IMR-90 (cell line): ENCODE data around the gene VAC14. TPM values are rescaled to one million over a fixed set of nuclear protein-coding genes. Genes with fewer than 3 reads are reported as not detected.

Source experiments
- ATAC-seq: fragments of 200-7000 bp; cut with Tn5 transposase; 2 replicates; pipeline ENCODE4 v1.9.1; 2020; ENCODE audit warnings: low read depth, mild to moderate bottlenecking, moderate library complexity
- BruUV-seq: library from RNA; stranded (reverse); fragments of 400-500 nt; replicated peaks from 2 replicates; lab custom pipeline; 2021; lab: Mats Ljungman, UMichigan
- CTCF ChIA-PET: fragments of 300-600 bp; formaldehyde crosslinking; extraction: SDS; loops from one replicate; lab custom pipeline; 2021; ENCODE audit warnings: antibody characterized with exemption; lab: Yijun Ruan, JAX
- POLR2A ChIA-PET: fragments of 300-600 bp; sonication (Branson Sonifier 250); formaldehyde crosslinking; loops from one replicate; lab custom pipeline; 2022; ENCODE audit warnings: antibody characterized with exemption; ENCODE audit not compliant: unreplicated experiment; lab: Charles Lee
- DNase-seq: peaks from one replicate; pipeline ENCODE4 v3.0.0; 2013
- H2AFZ ChIP-seq: replicated peaks from 2 replicates; pipeline ENCODE3; 2013; ENCODE audit warnings: low read length, mild to moderate bottlenecking; ENCODE audit not compliant: poor library complexity
- H2AK5ac ChIP-seq: 2 replicates; pipeline ENCODE4 v1.6.1; 2013; ENCODE audit warnings: low read depth, low read length, inconsistent platforms
- H2AK9ac ChIP-seq: replicated peaks from 2 replicates; pipeline ENCODE3; 2013; ENCODE audit warnings: mild to moderate bottlenecking, low read depth, low read length, moderate library complexity; ENCODE audit not compliant: poor library complexity
- H2BK120ac ChIP-seq: 2 replicates; pipeline ENCODE4 v1.6.1; 2013; ENCODE audit warnings: low read depth, low read length, inconsistent platforms
- H2BK15ac ChIP-seq: 3 replicates; pipeline ENCODE4 v1.6.1; 2013; ENCODE audit warnings: low read depth, low read length, inconsistent platforms
- H2BK20ac ChIP-seq: 2 replicates; pipeline ENCODE4 v1.6.1; 2013; ENCODE audit warnings: low read depth, mild to moderate bottlenecking, inconsistent platforms, low read length, moderate library complexity
- H2BK5ac ChIP-seq: 2 replicates; pipeline ENCODE4 v1.6.1; 2013; ENCODE audit warnings: mild to moderate bottlenecking, low read depth, low read length, inconsistent platforms; ENCODE audit not compliant: poor library complexity, severe bottlenecking
- H3K14ac ChIP-seq: replicated peaks from 2 replicates; pipeline ENCODE4 v1.6.1; 2013; ENCODE audit warnings: low read depth, low read length, inconsistent platforms
- H3K18ac ChIP-seq: 2 replicates; pipeline ENCODE4 v1.6.1; 2013; ENCODE audit warnings: low read depth, low read length, control low read depth
- H3K23ac ChIP-seq: 2 replicates; pipeline ENCODE4 v1.6.1; 2013; ENCODE audit warnings: low read depth, low read length, inconsistent platforms
- H3K27ac ChIP-seq: 2 replicates; pipeline ENCODE4 v1.5.1; 2013; ENCODE audit warnings: mild to moderate bottlenecking, control low read depth, low read length; ENCODE audit not compliant: insufficient read depth
- H3K27me3 ChIP-seq: 2 replicates; pipeline ENCODE4 v1.6.1; 2013; ENCODE audit warnings: low read length; ENCODE audit not compliant: control insufficient read depth, insufficient read depth
- H3K36me3 ChIP-seq: 2 replicates; pipeline ENCODE4 v1.6.1; 2013; ENCODE audit warnings: low read length, mixed read lengths; ENCODE audit not compliant: control insufficient read depth, insufficient read depth
- H3K4ac ChIP-seq: 2 replicates; pipeline ENCODE4 v1.6.1; 2013; ENCODE audit warnings: low read depth, low read length, inconsistent platforms
- H3K4me1 ChIP-seq: 2 replicates; pipeline ENCODE4 v1.6.1; 2013; ENCODE audit warnings: low read length, mixed read lengths; ENCODE audit not compliant: control insufficient read depth, insufficient read depth
- H3K4me2 ChIP-seq: 2 replicates; pipeline ENCODE4 v1.6.1; 2013; ENCODE audit warnings: low read depth, mild to moderate bottlenecking, control low read depth, low read length, moderate library complexity
- H3K4me3 ChIP-seq: 2 replicates; pipeline ENCODE4 v1.5.1; 2013; ENCODE audit warnings: low read depth, mild to moderate bottlenecking, control low read depth, low read length, moderate library complexity; ENCODE audit not compliant: insufficient read depth
- H3K56ac ChIP-seq: 2 replicates; pipeline ENCODE4 v1.6.1; 2013; ENCODE audit warnings: low read length, inconsistent platforms; ENCODE audit not compliant: insufficient read depth; ENCODE audit errors: extremely low read depth
- H3K79me1 ChIP-seq, 2 experiments: 2 replicates each; pipeline ENCODE4 v1.6.1; 2013; ENCODE audit warnings: low read length in 2 of 2, inconsistent platforms in 1 of 2, low read depth in 1 of 2
- H3K9ac ChIP-seq: 2 replicates; pipeline ENCODE4 v1.6.1; 2013; ENCODE audit warnings: low read depth, low read length, control low read depth
- H3K9me1 ChIP-seq: 2 replicates; pipeline ENCODE4 v1.6.1; 2013; ENCODE audit warnings: low read length, inconsistent platforms; ENCODE audit not compliant: insufficient read depth
- H3K9me3 ChIP-seq: 2 replicates; pipeline ENCODE4 v1.6.1; 2013; ENCODE audit warnings: low read length; ENCODE audit not compliant: control insufficient read depth, insufficient read depth
- H4K20me1 ChIP-seq: 2 replicates; pipeline ENCODE4 v1.6.1; 2013; ENCODE audit warnings: low read length, inconsistent platforms; ENCODE audit not compliant: insufficient read depth
- H4K5ac ChIP-seq: 2 replicates; pipeline ENCODE4 v1.6.1; 2013; ENCODE audit warnings: mild to moderate bottlenecking, low read depth, low read length, control low read depth
- H4K8ac ChIP-seq, 2 experiments: 2 replicates each; pipeline ENCODE4 v1.6.1; 2013; ENCODE audit warnings: low read depth in 2 of 2, low read length in 2 of 2, control low read depth in 1 of 2, inconsistent platforms in 1 of 2
- H4K91ac ChIP-seq: 2 replicates; pipeline ENCODE4 v1.6.1; 2013; ENCODE audit warnings: low read depth, low read length, inconsistent platforms; ENCODE audit not compliant: insufficient read depth
- BHLHE40 ChIP-seq: fragments of 150-350 bp; IDR thresholded peaks from 2 replicates; pipeline ENCODE4 v1.6.1; 2016; ENCODE audit warnings: mild to moderate bottlenecking, low read depth, low read length
- CEBPB ChIP-seq: IDR thresholded peaks from 2 replicates; pipeline ENCODE4 v1.6.1; 2012; ENCODE audit warnings: low read depth, low read length, improper control_type of control experiment
- MXI1 ChIP-seq: IDR thresholded peaks from 2 replicates; pipeline ENCODE4 v1.6.1; 2012; ENCODE audit warnings: low read depth, mild to moderate bottlenecking, low read length, moderate library complexity, borderline replicate concordance
- POLR2A ChIP-seq: IDR thresholded peaks from 2 replicates; pipeline ENCODE4 v1.6.1; 2012; ENCODE audit warnings: mild to moderate bottlenecking, low read depth, low read length
- SMC3 ChIP-seq: fragments of 150-350 bp; IDR thresholded peaks from 2 replicates; pipeline ENCODE4 v1.6.1; 2016; ENCODE audit warnings: low read depth, mild to moderate bottlenecking, antibody characterized with exemption, low read length, moderate library complexity
- WGBS, 2 experiments: methylation state at CpG; one replicate each; pipeline versions ENCODE4 v1.1.5 to v1.1.7; 2013; ENCODE audit warnings: missing lambda C conversion rate in 2 of 2; ENCODE audit not compliant: insufficient read length in 1 of 2; ENCODE audit errors: extremely low coverage in 2 of 2; 5-methylcytosine and 5-hydroxymethylcytosine counted together
- dilution Hi-C: fragments of 300-500 bp; cut with HindIII; formaldehyde crosslinking; loops from one replicate; pipeline ENCODE4 v1.14.3; 2018; ENCODE audit warnings: low sequenced_read_pairs; ENCODE audit not compliant: unreplicated experiment
- in situ Hi-C: fragments of 300-500 bp; cut with MboI; formaldehyde crosslinking; loops from 3 replicates; pipeline ENCODE4 v1.14.3; 2019; ENCODE audit warnings: low sequenced_read_pairs, inconsistent platforms, mixed read lengths
- intact Hi-C: fragments of 100-400 bp; cut with micrococcal nuclease; formaldehyde crosslinking; loops from 2 replicates; pipeline ENCODE4 v1.10.0; 2022
- polyA plus RNA-seq, 3 experiments: library from polyadenylated mRNA; depleted of rRNA; stranded (reverse); fragments of >200 nt; gene quantifications; 2 replicates each; pipeline ENCODE4 v1.2.3, GENCODE V29; 2012; ENCODE audit warnings: low replicate concordance in 1 of 3
- total RNA-seq: library from RNA; depleted of rRNA; stranded (reverse); fragments of >200 nt; gene quantifications from 2 replicates; pipeline ENCODE4 v1.2.3, GENCODE V29; 2012

Gene VAC14
- total and polyA plus RNA-seq, 2 of the 4 experiments (the other 2 are of a cell fraction): 21.1 to 40.2 TPM

- no peak for TF ChIP-seq BHLHE40
These were observed 79.6 kb downstream of the VAC14 start (continued) for GRCh38 chr16:70721202-70721963.

GRCh38 chr16:70720425-70721201 lies 80.3 kb downstream of the VAC14 start:
- Histone ChIP-seq H3K4me2 (no peak overlapping the region), H2BK15ac (no peak overlapping the region), H2BK120ac (no peak overlapping the region), H4K8ac (no peak overlapping the region), H3K18ac (no peak overlapping the region), H3K9me3 (no peaks in the 10 kb centered on the region), H3K9ac (no peak overlapping the region), H2AK9ac (no peak overlapping the region), H3K4me3 (no peak overlapping the region), H2AK5ac (peak overlapping the region; percentile 63; the same call in 1 of the 2 replicates), H3K23ac (no peak overlapping the region), H3K9me1 (peaks cover 12% of the 10 kb centered on the region; the same call in 1 of the 2 replicates), H3K27me3 (no peaks in the 10 kb centered on the region), H3K27ac (no peak overlapping the region), H4K20me1 (no peaks in the 10 kb centered on the region), H4K91ac (no peak overlapping the region), H3K79me1 (peaks cover 0 to 18% of the 10 kb centered on the region in 2 experiments; a peak in 2 of 4 replicates), H2AFZ (peak overlapping the region; percentile 56), H3K56ac (no peak overlapping the region), H3K4me1 (peaks cover 17% of the 10 kb centered on the region), H3K36me3 (peaks cover 6% of the 10 kb centered on the region; the same call in 1 of the 2 replicates), H2BK5ac (no peak overlapping the region), H3K14ac (no peak overlapping the region), H3K4ac (no peak overlapping the region), H2BK20ac (no peak overlapping the region), H4K5ac (no peak overlapping the region)
- intact Hi-C loops: no loop called here
- 98% methylated on average over 11 of the region's 18 CpGs; no CpG with 5 or more reads in 1 of the 2 experiments for WGBS, 2 experiments
- dilution Hi-C loops: no loop called here
- no peak for TF ChIP-seq SMC3
- no peak for TF ChIP-seq POLR2A
- no peak for TF ChIP-seq MXI1
- TF ChIP-seq CEBPB: peak; percentile 64
- BruUV-seq: no TSS peak
- ChIA-PET CTCF (interaction anchor here (0.6 kb wide), 1 partner anchor 14 kb away, joined by 3 read pairs; no protein-coding TSS in a partner anchor), POLR2A (no interaction called here)
- DNase-seq: no peak
- in situ Hi-C loops: no loop called here
- ATAC-seq: no peak
